ENCODE measurements around the gene NAV2. TPM values are rescaled to one million over a fixed set of nuclear protein-coding genes. Genes with fewer than 3 reads are reported as not detected.
"Not testable (repeated sequence)": the region's sequence is repeated elsewhere in the genome, so short reads cannot be mapped to it uniquely, and the experiment has no call there.

NAV2 gene
- total RNA-seq, 2 donors from 2014 or later = 26.4 to 35.5 TPM

- no peaks in the 10 kb centered on the region for H3K27me3 ChIP-seq
- H3K9me3 ChIP-seq = no peaks in the 10 kb centered on the region
- DNase-seq (no peak), ATAC-seq (no peak)
- H3K36me3 ChIP-seq (replicated peaks in 1 of 2; ENCODE audit: insufficient read depth in 1 of 2, low read depth in 2 of 2) = no peaks in the 10 kb centered on the region
- H3K4me3 ChIP-seq = no peak overlapping the region
- 65% methylated on average over 6 of the region's 6 CpGs for WGBS, 2 donors
- TF ChIP-seq CTCF (IDR thresholded peaks at IDR 0.05) (no peak), POLR2A (IDR thresholded peaks at IDR 0.05) (no peak)
- peak overlapping the region in 3 of 4 donors; percentile 7 to 33 (median 15) for H3K27ac ChIP-seq
- intact Hi-C loops (cut with DNase I) = no loop called here
- peaks cover 82% of the 10 kb centered on the region for H3K4me1 ChIP-seq
Measured at GRCh38 chr11:20005747-20006146, 293.1 kb downstream of the NAV2 start.

- peak overlapping the region in 3 of 4 donors; percentile 63 to 82 (median 77) for H3K27ac ChIP-seq
Measured at GRCh38 chr11:20006618-20007017, 294.0 kb downstream of the NAV2 start.

GRCh38 chr11:20007386-20007785 is 294.7 kb downstream of the NAV2 start:
- Histone ChIP-seq H3K9me3 (no peaks in the 10 kb centered on the region), H3K4me1 (peaks cover 82% of the 10 kb centered on the region), H3K27ac (peak overlapping the region; percentile 63 to 82 (median 73)), H3K36me3 (replicated peaks in 1 of 2; ENCODE audit: insufficient read depth in 1 of 2, low read depth in 2 of 2) (no peaks in the 10 kb centered on the region), H3K4me3 (no peak overlapping the region), H3K27me3 (no peaks in the 10 kb centered on the region)
- peak in 3 of 4 donors; percentile 49 to 64 (median 50) for DNase-seq
- no peak for TF ChIP-seq POLR2A (IDR thresholded peaks at IDR 0.05)
- TF ChIP-seq CTCF (IDR thresholded peaks at IDR 0.05) = no peak
- ATAC-seq = no peak
- 25 to 38% methylated on average over 1 of the region's 1 CpG for WGBS, 2 donors
- intact Hi-C loops (cut with DNase I) = no loop called here

More at GRCh38 chr11:20006618-20007017, 294.0 kb downstream of the NAV2 start:
- intact Hi-C loops (cut with DNase I); H3K9me3 ChIP-seq; DNase-seq; H3K27me3 ChIP-seq; H3K36me3 ChIP-seq (replicated peaks in 1 of 2; ENCODE audit: insufficient read depth in 1 of 2, low read depth in 2 of 2); H3K4me3 ChIP-seq; ATAC-seq: not testable (repeated sequence)
- WGBS, 2 donors = 97 to 100% methylated on average over 2 of the region's 2 CpGs
- peaks cover 82% of the 10 kb centered on the region for H3K4me1 ChIP-seq

GRCh38 chr11:20008190-20008870 is 295.7 kb downstream of the NAV2 start:
- Histone ChIP-seq H3K27me3 (no peaks in the 10 kb centered on the region), H3K9me3 (no peaks in the 10 kb centered on the region), H3K4me3 (no peak overlapping the region), H3K4me1 (peaks cover 82% of the 10 kb centered on the region), H3K27ac (peak overlapping the region; percentile 63 to 82 (median 73)), H3K36me3 (replicated peaks in 1 of 2; ENCODE audit: insufficient read depth in 1 of 2, low read depth in 2 of 2) (no peaks in the 10 kb centered on the region)
- intact Hi-C loops (cut with DNase I) = no loop called here
- no peak for TF ChIP-seq POLR2A (IDR thresholded peaks at IDR 0.05)
- TF ChIP-seq CTCF (IDR thresholded peaks at IDR 0.05) = no peak
- 34 to 46% methylated on average over 6 of the region's 6 CpGs for WGBS, 2 donors
- DNase-seq = no peak
- ATAC-seq = peak; percentile 9

- Histone ChIP-seq H3K36me3 (replicated peaks in 1 of 2; ENCODE audit: insufficient read depth in 1 of 2, low read depth in 2 of 2) (no peaks in the 10 kb centered on the region), H3K9me3 (no peaks in the 10 kb centered on the region), H3K4me3 (no peak overlapping the region), H3K27me3 (no peaks in the 10 kb centered on the region), H3K4me1 (peaks cover 83% of the 10 kb centered on the region), H3K27ac (peak overlapping the region; percentile 44 to 82 (median 70))
- DNase-seq (peak in 1 of 4 donors; percentile 31), ATAC-seq (no peak)
- no peak for TF ChIP-seq POLR2A (IDR thresholded peaks at IDR 0.05)
- TF ChIP-seq CTCF (IDR thresholded peaks at IDR 0.05) = no peak
- intact Hi-C loops (cut with DNase I) = no loop called here
- WGBS, 2 donors = 20% methylated on average over 10 of the region's 10 CpGs
Measured at GRCh38 chr11:20008871-20009644, 296.4 kb downstream of the NAV2 start.

Measured in body of pancreas (tissue), 4 donors.